HL-60 (cell line): ENCODE results near the gene TICAM2.

Experiments
- GABPA ChIP-seq: IDR thresholded peaks from 2 replicates; pipeline ENCODE4 v1.6.1; 2012; ENCODE audit warnings: low read depth
- POLR2AphosphoS5 ChIP-seq: IDR thresholded peaks from 2 replicates; pipeline ENCODE4 v1.6.1; 2012; ENCODE audit warnings: low read depth
- SPI1 ChIP-seq: IDR thresholded peaks from 2 replicates; pipeline ENCODE4 v1.6.1; 2012; ENCODE audit warnings: low read depth, mild to moderate bottlenecking, borderline replicate concordance
- TF ChIP-seq, protein P1 (sequence below): IDR thresholded peaks from 2 replicates; pipeline ENCODE4 v1.6.1; 2012; ENCODE audit warnings: low read depth; ENCODE audit not compliant: insufficient replicate concordance
- TF ChIP-seq, protein P2 (sequence below): IDR thresholded peaks from one replicate; pipeline ENCODE4 v1.5.1; 2011; ENCODE audit warnings: low read length, control low read depth, inconsistent platforms; ENCODE audit not compliant: insufficient read depth

DNA sequence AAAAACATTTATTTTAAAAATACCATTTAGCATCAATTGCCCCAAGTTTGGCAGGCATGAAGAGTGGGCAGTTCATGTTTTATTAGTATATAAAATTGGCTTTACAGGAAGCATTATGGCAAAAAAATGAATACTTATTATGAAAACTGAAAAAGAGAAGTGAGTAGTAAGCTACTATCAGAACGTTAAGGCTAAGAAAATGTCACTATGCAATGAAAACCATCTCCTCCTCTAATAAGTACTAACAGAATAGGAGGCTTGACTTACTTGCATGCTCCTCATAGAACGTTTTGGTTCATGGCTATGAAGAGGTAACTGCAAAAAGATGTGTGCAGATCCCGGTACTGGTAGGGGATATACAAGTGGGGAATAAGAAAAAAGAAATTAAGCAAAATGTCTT, 23.6 kb downstream of the TICAM2 start:
- TF ChIP-seq, protein P1, sequence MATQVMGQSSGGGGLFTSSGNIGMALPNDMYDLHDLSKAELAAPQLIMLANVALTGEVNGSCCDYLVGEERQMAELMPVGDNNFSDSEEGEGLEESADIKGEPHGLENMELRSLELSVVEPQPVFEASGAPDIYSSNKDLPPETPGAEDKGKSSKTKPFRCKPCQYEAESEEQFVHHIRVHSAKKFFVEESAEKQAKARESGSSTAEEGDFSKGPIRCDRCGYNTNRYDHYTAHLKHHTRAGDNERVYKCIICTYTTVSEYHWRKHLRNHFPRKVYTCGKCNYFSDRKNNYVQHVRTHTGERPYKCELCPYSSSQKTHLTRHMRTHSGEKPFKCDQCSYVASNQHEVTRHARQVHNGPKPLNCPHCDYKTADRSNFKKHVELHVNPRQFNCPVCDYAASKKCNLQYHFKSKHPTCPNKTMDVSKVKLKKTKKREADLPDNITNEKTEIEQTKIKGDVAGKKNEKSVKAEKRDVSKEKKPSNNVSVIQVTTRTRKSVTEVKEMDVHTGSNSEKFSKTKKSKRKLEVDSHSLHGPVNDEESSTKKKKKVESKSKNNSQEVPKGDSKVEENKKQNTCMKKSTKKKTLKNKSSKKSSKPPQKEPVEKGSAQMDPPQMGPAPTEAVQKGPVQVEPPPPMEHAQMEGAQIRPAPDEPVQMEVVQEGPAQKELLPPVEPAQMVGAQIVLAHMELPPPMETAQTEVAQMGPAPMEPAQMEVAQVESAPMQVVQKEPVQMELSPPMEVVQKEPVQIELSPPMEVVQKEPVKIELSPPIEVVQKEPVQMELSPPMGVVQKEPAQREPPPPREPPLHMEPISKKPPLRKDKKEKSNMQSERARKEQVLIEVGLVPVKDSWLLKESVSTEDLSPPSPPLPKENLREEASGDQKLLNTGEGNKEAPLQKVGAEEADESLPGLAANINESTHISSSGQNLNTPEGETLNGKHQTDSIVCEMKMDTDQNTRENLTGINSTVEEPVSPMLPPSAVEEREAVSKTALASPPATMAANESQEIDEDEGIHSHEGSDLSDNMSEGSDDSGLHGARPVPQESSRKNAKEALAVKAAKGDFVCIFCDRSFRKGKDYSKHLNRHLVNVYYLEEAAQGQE: no peak
- TF ChIP-seq, protein P2, sequence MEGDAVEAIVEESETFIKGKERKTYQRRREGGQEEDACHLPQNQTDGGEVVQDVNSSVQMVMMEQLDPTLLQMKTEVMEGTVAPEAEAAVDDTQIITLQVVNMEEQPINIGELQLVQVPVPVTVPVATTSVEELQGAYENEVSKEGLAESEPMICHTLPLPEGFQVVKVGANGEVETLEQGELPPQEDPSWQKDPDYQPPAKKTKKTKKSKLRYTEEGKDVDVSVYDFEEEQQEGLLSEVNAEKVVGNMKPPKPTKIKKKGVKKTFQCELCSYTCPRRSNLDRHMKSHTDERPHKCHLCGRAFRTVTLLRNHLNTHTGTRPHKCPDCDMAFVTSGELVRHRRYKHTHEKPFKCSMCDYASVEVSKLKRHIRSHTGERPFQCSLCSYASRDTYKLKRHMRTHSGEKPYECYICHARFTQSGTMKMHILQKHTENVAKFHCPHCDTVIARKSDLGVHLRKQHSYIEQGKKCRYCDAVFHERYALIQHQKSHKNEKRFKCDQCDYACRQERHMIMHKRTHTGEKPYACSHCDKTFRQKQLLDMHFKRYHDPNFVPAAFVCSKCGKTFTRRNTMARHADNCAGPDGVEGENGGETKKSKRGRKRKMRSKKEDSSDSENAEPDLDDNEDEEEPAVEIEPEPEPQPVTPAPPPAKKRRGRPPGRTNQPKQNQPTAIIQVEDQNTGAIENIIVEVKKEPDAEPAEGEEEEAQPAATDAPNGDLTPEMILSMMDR: no peak
- TF ChIP-seq SPI1 (no peak), POLR2AphosphoS5 (no peak), GABPA (no peak)
